Measurements from ENCODE around the gene GIPC1.

GRCh38 chr19:14435320-14436050 lies 60.4 kb downstream of the GIPC1 start:
- TF ChIP-seq, protein P1, sequence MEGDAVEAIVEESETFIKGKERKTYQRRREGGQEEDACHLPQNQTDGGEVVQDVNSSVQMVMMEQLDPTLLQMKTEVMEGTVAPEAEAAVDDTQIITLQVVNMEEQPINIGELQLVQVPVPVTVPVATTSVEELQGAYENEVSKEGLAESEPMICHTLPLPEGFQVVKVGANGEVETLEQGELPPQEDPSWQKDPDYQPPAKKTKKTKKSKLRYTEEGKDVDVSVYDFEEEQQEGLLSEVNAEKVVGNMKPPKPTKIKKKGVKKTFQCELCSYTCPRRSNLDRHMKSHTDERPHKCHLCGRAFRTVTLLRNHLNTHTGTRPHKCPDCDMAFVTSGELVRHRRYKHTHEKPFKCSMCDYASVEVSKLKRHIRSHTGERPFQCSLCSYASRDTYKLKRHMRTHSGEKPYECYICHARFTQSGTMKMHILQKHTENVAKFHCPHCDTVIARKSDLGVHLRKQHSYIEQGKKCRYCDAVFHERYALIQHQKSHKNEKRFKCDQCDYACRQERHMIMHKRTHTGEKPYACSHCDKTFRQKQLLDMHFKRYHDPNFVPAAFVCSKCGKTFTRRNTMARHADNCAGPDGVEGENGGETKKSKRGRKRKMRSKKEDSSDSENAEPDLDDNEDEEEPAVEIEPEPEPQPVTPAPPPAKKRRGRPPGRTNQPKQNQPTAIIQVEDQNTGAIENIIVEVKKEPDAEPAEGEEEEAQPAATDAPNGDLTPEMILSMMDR (IDR thresholded peaks at IDR 0.05) = no peak
- TF ChIP-seq POLR2A (IDR thresholded peaks at IDR 0.05) = no peak

All from esophagus squamous epithelium (tissue), 4 donors.